Glutamatergic neuron (in vitro differentiated cells): ENCODE data around the gene SATB1. TPM values are rescaled to one million over a fixed set of nuclear protein-coding genes. Genes with fewer than 3 reads are reported as not detected.

ENCODE experiments used
- DNase-seq: peaks from one replicate; pipeline ENCODE4 v3.0.0; 2022
- H3K27ac Mint-ChIP-seq: one replicate; pipeline ENCODE4 v1.8.0; 2020; ENCODE audit warnings: mild to moderate bottlenecking, mixed read lengths, inconsistent platforms; ENCODE audit not compliant: unreplicated experiment
- H3K27me3 Mint-ChIP-seq: one replicate; pipeline ENCODE4 v1.8.0; 2020; ENCODE audit warnings: mild to moderate bottlenecking, moderate library complexity, mixed read lengths, inconsistent platforms; ENCODE audit not compliant: unreplicated experiment
- H3K36me3 Mint-ChIP-seq: one replicate; pipeline ENCODE4 v1.8.0; 2020; ENCODE audit warnings: mild to moderate bottlenecking, mixed read lengths, inconsistent platforms; ENCODE audit not compliant: unreplicated experiment
- H3K4me1 Mint-ChIP-seq: one replicate; pipeline ENCODE4 v1.8.0; 2020; ENCODE audit warnings: mild to moderate bottlenecking, low read depth, mixed read lengths, inconsistent platforms; ENCODE audit not compliant: unreplicated experiment
- H3K4me3 Mint-ChIP-seq: one replicate; pipeline ENCODE4 v1.8.0; 2020; ENCODE audit warnings: mild to moderate bottlenecking, mixed read lengths, inconsistent platforms; ENCODE audit not compliant: unreplicated experiment
- H3K9me3 Mint-ChIP-seq: one replicate; pipeline ENCODE4 v1.8.0; 2020; ENCODE audit warnings: mild to moderate bottlenecking, moderate library complexity, mixed read lengths, inconsistent platforms; ENCODE audit not compliant: unreplicated experiment
- total RNA-seq: library from RNA; stranded (reverse); fragmentation: NEBNext Ultra II Directional; extraction: Animal tissue kit (Norgen Biotek cat#: 25700); gene quantifications from one replicate; pipeline ENCODE4 v1.2.1, GENCODE V29; 2021; ENCODE audit not compliant: unreplicated experiment
- TF ChIP-seq, protein P1 (sequence below): fragments of 200-600 bp; sonication (generic); IDR thresholded peaks from one replicate; pipeline ENCODE4 v1.5.0; 2021; ENCODE audit not compliant: partially characterized antibody, unreplicated experiment

Gene SATB1
- total RNA-seq, 1 donor from 2014 or later = 80.5 TPM

DNA sequence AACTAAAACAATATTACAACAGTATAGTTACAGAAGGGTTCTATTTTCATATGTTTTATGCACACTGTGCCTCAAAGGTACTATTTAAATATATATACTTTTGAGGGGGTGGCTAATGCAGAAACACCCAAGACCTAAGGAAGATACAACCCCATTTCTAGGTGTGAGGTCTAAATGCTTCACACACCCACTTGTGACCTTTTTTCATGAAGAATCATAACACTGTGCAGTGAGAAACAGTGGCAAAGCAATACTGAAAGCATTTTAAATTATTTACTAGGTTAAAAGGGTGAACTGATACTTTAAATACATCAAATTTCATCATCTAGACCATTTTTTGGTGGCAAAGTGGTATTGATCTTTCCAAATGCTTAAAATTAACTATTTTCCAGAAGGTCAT is 67.4 kb downstream of the SATB1 start:
- Mint-ChIP-seq H3K9me3 (no peaks in the 10 kb centered on the region), H3K4me1 (peaks cover 33% of the 10 kb centered on the region), H3K4me3 (no peak overlapping the region), H3K27me3 (no peaks in the 10 kb centered on the region), H3K27ac (no peak overlapping the region), H3K36me3 (no peaks in the 10 kb centered on the region)
- DNase-seq = no peak
- TF ChIP-seq, protein P1, sequence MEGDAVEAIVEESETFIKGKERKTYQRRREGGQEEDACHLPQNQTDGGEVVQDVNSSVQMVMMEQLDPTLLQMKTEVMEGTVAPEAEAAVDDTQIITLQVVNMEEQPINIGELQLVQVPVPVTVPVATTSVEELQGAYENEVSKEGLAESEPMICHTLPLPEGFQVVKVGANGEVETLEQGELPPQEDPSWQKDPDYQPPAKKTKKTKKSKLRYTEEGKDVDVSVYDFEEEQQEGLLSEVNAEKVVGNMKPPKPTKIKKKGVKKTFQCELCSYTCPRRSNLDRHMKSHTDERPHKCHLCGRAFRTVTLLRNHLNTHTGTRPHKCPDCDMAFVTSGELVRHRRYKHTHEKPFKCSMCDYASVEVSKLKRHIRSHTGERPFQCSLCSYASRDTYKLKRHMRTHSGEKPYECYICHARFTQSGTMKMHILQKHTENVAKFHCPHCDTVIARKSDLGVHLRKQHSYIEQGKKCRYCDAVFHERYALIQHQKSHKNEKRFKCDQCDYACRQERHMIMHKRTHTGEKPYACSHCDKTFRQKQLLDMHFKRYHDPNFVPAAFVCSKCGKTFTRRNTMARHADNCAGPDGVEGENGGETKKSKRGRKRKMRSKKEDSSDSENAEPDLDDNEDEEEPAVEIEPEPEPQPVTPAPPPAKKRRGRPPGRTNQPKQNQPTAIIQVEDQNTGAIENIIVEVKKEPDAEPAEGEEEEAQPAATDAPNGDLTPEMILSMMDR = no peak

DNA sequence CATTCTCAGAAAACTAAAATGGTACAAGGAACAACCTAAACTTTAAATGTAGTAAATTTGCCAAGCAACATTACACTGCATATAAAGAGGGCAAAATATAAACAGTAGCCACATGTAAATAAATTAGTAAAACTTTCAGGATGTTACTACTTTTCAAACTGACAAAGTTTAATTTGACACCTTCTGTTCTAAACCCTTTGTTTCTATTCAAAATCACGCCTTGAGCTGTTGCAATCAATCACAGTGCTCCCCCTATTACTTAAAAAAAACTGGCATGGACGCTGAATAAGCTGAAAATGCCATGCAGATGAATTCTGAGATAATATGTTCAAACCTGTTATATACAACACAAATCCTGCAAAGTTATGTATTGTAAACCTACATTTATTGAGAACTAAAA is 69.3 kb downstream of the SATB1 start:
- peaks cover 43% of the 10 kb centered on the region for H3K4me1 Mint-ChIP-seq
- H3K9me3 Mint-ChIP-seq = no peaks in the 10 kb centered on the region
- H3K27me3 Mint-ChIP-seq = no peaks in the 10 kb centered on the region
- peak overlapping the region; percentile 67 for H3K27ac Mint-ChIP-seq
- H3K4me3 Mint-ChIP-seq = no peak overlapping the region
- H3K36me3 Mint-ChIP-seq = no peaks in the 10 kb centered on the region
- TF ChIP-seq, protein P1 = no peak
- no peak for DNase-seq

DNA sequence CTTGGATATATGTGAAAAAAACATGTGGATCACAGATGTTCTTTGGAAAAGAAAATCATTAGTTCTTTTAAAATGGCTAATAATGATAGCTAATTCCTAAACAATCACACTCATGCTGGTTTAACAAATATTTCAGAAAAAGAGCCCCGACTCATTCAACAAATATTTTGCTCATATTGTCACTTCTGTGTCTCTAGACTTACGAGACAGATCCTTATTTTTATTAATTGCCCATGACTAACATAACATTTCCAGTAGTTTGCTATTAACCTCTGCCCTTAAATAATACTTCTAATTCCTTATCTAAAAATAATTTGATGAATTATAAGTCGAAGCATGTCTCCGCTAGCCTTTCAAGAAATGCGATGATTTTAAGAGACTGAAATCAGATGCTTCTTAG is 70.4 kb downstream of the SATB1 start:
- Mint-ChIP-seq H3K9me3 (no peaks in the 10 kb centered on the region), H3K27me3 (no peaks in the 10 kb centered on the region), H3K4me3 (no peak overlapping the region), H3K36me3 (no peaks in the 10 kb centered on the region), H3K4me1 (peaks cover 43% of the 10 kb centered on the region), H3K27ac (peak overlapping the region; percentile 40)
- no peak for DNase-seq
- TF ChIP-seq, protein P1 = no peak

DNA sequence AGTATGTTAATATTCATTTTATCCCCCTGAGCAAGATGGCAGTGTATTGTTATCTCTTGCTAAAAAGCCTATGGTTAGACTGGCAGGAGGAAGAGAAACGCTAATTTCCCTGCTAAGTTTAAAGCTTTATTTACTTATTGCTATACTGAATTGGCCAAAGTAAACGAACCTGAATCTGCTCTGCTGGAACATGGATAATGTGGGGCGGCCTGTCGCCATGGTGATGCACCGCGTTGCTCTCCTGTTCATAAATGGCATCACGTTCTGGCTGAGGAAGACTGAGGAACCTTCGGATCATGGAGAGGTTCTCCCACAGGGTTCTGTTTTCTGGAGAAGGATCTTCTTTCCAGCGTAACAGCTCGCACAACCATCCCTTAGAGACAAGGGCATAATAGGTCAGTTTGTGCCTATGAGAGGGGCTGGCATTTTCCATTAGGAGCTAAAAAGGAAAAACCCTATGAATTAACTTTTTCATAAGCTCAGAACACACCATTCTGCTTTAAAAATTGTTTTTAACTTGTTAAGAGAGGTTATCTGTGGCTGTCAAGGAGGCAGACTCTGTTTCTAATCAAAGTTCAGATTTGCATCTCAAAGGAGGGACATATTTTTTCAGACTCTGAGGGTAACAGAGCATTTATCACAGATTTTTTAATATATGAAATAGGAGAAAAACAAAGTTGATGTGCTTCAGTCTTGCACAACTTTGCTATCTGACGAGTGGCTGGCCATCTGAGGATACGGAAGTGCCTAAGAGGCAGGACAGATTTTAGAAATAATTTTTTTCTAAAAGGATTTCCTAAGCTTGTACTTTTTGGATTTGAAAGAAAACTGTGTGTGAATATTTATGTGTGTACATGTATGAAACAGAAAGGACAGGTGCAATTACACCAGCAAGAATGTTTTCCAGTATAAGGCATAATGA is 73.1 kb downstream of the SATB1 start:
- Mint-ChIP-seq H3K36me3 (peaks cover 5% of the 10 kb centered on the region), H3K27me3 (no peaks in the 10 kb centered on the region), H3K9me3 (no peaks in the 10 kb centered on the region), H3K27ac (no peak overlapping the region), H3K4me1 (peaks cover 38% of the 10 kb centered on the region), H3K4me3 (no peak overlapping the region)
- TF ChIP-seq, protein P1 = no peak
- DNase-seq = no peak

DNA sequence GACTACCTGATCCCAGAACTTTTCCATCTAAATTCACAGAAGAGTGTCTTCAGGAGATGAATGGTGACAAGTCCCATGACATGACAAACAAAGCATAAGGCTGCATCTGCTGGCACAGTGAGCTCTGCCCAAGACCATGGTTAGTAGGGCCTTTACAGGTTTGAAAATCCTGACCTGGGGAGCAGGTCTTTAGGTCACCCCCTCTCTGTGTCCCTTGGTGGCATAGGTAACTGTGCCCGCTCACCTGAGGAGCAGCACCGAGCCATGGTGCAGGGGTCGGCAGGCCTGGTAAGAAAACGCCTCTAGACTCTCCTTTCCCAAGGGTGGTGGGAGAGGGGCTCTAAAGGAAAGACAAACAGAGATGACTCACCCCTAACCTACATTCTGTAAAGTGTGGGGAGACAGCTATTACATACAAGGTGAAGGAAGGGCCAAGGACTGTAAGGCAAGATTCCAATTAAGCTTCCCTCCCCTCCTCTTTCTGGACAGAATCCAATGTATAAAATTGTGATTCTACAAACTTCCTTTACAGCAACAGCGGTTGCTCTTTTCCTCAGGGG is 74.0 kb downstream of the SATB1 start:
- Mint-ChIP-seq H3K4me3 (no peak overlapping the region), H3K27me3 (no peaks in the 10 kb centered on the region), H3K36me3 (peaks cover 5% of the 10 kb centered on the region), H3K4me1 (peaks cover 32% of the 10 kb centered on the region), H3K9me3 (no peaks in the 10 kb centered on the region), H3K27ac (peak overlapping the region; percentile 0)
- no peak for DNase-seq
- TF ChIP-seq, protein P1 = no peak
